Right ventricle myocardium inferior (tissue), 1 donor: ENCODE results near the gene SDHC. TPM values are rescaled to one million over a fixed set of nuclear protein-coding genes. Genes with fewer than 3 reads are reported as not detected.
"Not testable (repeated sequence)": the region's sequence is repeated elsewhere in the genome, so short reads cannot be mapped to it uniquely, and the experiment has no call there.

Experiments
- ATAC-seq: fragments of 200-7000 bp; cut with Tn5 transposase; one replicate; pipeline ENCODE4 v1.9.1; 2020; ENCODE audit warnings: mild to moderate bottlenecking, moderate library complexity
- DNase-seq: peaks from one replicate; pipeline ENCODE4 v3.0.0; 2021; ENCODE audit errors: missing footprints
- intact Hi-C: fragments of 100-400 bp; cut with DNase I; formaldehyde crosslinking; loops from one replicate; pipeline ENCODE4 v1.11.0; 2022
- total RNA-seq: library from RNA; stranded (reverse); fragmentation: NEBNext Ultra II Directional; extraction: Animal tissue kit (Norgen Biotek cat#: 25700); gene quantifications from one replicate; pipeline ENCODE4 v1.2.1, GENCODE V29; 2021
- donor health status: DM: no; HTN: yes; CAD: no; lungs with severe emphysema.

Gene SDHC
- total RNA-seq, 1 donor from 2014 or later, result 407 TPM

- intact Hi-C loops, result no loop called here
- DNase-seq (no peak), ATAC-seq (no peak)
Observed at GRCh38 chr1:161404051-161404597, 89.9 kb downstream of the SDHC start.

- ATAC-seq, DNase-seq, intact Hi-C loops: not testable (repeated sequence)
Observed at GRCh38 chr1:161406551-161406950, 92.4 kb downstream of the SDHC start.

GRCh38 chr1:161407451-161407985 is 93.3 kb downstream of the SDHC start:
- intact Hi-C loops, result no loop called here
- DNase-seq (no peak), ATAC-seq (no peak)

- DNase-seq (no peak), ATAC-seq (no peak)
- intact Hi-C loops, result no loop called here
Observed at GRCh38 chr1:161408429-161409052, 94.4 kb downstream of the SDHC start.

- DNase-seq, intact Hi-C loops, ATAC-seq: not testable (repeated sequence)
Observed at GRCh38 chr1:161409848-161410635, 95.9 kb downstream of the SDHC start.

GRCh38 chr1:161410636-161410970 is 96.4 kb downstream of the SDHC start:
- ATAC-seq, DNase-seq, intact Hi-C loops: not testable (repeated sequence)

Other genes starting within 250 kb of the SDHC start
- 3.7 TPM for gene ARHGAP30, start 244.5 kb upstream of the SDHC start, total RNA-seq
- gene NECTIN4, start 224.8 kb upstream of the SDHC start, total RNA-seq, result not detected
- 6.5 TPM for gene KLHDC9, start 216.0 kb upstream of the SDHC start, total RNA-seq
- gene PFDN2, start 196.3 kb upstream of the SDHC start, total RNA-seq, result 62.8 TPM
- gene NIT1, start 196.3 kb upstream of the SDHC start, total RNA-seq, result 36.5 TPM
- 29.2 TPM for gene DEDD, start 181.7 kb upstream of the SDHC start, total RNA-seq
- 82.8 TPM for gene UFC1, start 160.4 kb upstream of the SDHC start, total RNA-seq
- gene USP21, start 154.9 kb upstream of the SDHC start, total RNA-seq, result 19.5 TPM
- gene PPOX, start 148.0 kb upstream of the SDHC start, total RNA-seq, result 13.5 TPM
- 20.9 TPM for gene B4GALT3, start 136.9 kb upstream of the SDHC start, total RNA-seq
- 13.0 TPM for gene ADAMTS4, start 115.3 kb upstream of the SDHC start, total RNA-seq
- 334 TPM for gene NDUFS2, start 112.0 kb upstream of the SDHC start, total RNA-seq
- 38.3 TPM for gene FCER1G, start 99.1 kb upstream of the SDHC start, total RNA-seq
- not detected for gene APOA2, start 90.8 kb upstream of the SDHC start, total RNA-seq
- 39.1 TPM for gene TOMM40L, start 88.3 kb upstream of the SDHC start, total RNA-seq
- gene NR1I3, start 76.2 kb upstream of the SDHC start, total RNA-seq, result not detected
- 0.60 TPM for gene PCP4L1, start 55.6 kb upstream of the SDHC start, total RNA-seq
- gene MPZ, start 4.4 kb upstream of the SDHC start, total RNA-seq, result 4.4 TPM
- not detected for gene CFAP126, start 53.5 kb downstream of the SDHC start, total RNA-seq
- 22.1 TPM for gene FCGR2A, start 191.1 kb downstream of the SDHC start, total RNA-seq
- gene HSPA6, start 210.2 kb downstream of the SDHC start, total RNA-seq, result 1.1 TPM
- gene FCGR3A, start 235.4 kb downstream of the SDHC start, total RNA-seq, result 31.4 TPM